GM20431 (cell line): Measurements from ENCODE around the gene C11orf68.
"Not testable (repeated sequence)": the region's sequence is repeated elsewhere in the genome, so short reads cannot be mapped to it uniquely, and the experiment has no call there.

Source experiments
- in situ Hi-C: fragments of 300-500 bp; cut with MseI, MboI; formaldehyde crosslinking; loops from one replicate; pipeline ENCODE4 v1.15.0; 2020; ENCODE audit warnings: low sequenced_read_pairs; ENCODE audit not compliant: unreplicated experiment

Gene C11orf68

GRCh38 chr11:65892661-65893317, 26.1 kb downstream of the C11orf68 start:
- in situ Hi-C loops = no loop called here

DNA sequence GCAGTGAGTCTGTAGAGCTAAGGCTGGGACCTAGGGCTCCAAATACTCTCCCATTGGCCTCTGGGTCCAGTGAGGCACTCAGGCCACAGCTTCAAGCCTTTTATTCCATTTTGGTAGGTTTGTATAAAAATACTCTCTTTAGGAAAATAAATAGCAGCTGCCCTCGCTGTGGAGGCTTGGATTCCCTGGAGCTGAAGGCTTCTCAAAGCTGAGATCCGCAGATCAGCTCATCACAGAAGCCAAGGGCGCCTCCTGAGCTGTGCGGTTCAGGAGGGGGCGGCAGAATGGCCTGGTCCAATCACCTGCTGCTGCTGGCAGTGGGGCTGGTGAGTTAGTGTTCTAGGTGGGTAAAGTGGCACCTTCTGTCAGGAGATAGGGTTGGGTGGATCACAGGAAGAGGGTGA, 26.7 kb downstream of the C11orf68 start:
- in situ Hi-C loops = not testable (repeated sequence)

GRCh38 chr11:65891219-65892136, 27.4 kb downstream of the C11orf68 start:
- in situ Hi-C loops = no loop called here

DNA sequence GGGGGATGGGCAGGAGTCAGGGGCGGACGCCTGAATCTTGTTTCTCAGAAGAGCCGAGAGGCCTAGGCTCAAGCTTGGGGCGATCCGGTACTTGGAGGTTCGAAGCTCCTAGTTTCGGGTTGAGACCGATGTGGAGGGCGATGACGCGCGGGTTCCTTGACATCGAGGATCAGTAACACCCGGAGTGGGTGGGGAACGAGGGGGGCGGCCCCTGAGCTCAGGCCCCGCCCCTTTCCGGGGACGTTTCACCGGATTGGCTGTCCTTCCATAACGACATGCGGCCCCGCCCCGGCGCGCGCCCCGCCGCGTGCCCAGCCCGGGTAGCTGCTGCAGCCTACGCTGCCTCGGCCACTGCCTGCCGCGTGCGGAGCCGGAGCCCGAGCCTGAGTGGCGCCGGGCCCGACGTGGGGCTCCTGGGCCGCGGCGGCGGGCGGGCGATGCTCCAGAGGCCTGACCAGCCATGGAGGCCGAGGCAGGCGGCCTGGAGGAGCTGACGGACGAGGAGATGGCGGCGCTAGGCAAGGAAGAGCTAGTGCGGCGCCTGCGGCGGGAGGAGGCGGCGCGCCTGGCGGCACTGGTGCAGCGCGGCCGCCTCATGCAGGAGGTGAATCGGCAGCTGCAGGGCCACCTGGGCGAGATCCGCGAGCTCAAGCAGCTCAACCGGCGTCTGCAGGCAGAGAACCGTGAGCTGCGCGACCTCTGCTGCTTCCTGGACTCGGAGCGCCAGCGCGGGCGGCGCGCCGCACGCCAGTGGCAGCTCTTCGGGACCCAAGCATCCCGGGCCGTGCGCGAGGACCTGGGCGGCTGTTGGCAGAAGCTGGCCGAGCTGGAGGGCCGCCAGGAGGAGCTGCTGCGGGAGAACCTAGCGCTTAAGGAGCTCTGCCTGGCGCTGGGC, 28.3 kb downstream of the C11orf68 start, which contains the start of gene CCDC85B:
Gene CCDC85B (plus strand): TSS at position 350 of the 895 bp plus-strand sequence. CDS start 111 bp downstream, at position 461.
- in situ Hi-C loops = no loop called here

- in situ Hi-C loops = no loop called here
These were observed 30.6 kb downstream of the C11orf68 start, which contains the start of gene FIBP for GRCh38 chr11:65888163-65888814. Gene FIBP, minus strand, starts transcription at chr11:65888471. Its CDS starts 53 bp downstream, at chr11:65888418.

- in situ Hi-C loops = no loop called here
These were observed 31.1 kb downstream of the C11orf68 start for GRCh38 chr11:65887723-65888162.

DNA sequence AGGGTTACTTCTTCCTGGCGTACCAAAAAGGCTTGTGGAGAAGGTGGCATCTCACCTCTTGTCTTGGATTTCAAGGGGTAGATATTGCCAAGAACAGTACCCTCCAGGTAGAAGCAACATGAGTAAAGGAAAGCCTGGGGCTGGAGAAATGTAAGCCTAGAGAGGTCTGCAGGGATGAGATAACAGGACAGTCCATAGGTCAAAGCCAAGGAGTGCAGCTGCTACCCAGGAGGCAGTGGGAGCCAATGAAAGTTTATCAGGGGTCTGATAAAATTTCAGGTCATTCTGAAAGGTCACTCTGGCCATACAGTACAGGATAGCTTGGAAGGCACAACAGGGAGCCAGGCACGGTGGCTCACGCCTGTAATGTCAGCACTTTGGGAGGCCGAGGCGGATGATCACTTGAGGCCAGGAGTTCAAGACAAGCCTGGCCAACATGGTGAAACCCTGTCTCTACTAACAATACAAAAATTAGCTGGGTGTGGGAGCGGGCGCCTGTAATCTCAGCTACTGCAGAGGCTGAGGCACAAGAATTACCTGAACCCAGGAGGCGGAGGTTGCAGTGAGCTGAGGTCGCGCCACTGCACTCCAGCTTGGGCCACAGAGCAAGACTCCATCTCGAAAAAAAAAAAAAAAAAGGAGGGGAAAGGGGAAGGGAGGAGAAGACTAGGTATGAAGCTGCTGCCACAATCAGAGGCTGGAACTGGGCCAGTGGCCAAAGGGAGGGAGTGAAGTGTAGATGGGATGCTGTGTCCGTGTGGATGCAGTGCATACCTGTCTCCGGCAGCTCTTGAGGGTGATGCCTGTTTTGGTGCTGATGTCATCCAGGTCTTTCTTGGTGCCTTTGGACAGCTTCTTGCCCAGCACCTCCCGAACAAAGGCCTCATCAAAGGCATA, 31.8 kb downstream of the C11orf68 start:
- in situ Hi-C loops = no loop called here

GRCh38 chr11:65885808-65886536, 32.9 kb downstream of the C11orf68 start:
- in situ Hi-C loops = no loop called here

DNA sequence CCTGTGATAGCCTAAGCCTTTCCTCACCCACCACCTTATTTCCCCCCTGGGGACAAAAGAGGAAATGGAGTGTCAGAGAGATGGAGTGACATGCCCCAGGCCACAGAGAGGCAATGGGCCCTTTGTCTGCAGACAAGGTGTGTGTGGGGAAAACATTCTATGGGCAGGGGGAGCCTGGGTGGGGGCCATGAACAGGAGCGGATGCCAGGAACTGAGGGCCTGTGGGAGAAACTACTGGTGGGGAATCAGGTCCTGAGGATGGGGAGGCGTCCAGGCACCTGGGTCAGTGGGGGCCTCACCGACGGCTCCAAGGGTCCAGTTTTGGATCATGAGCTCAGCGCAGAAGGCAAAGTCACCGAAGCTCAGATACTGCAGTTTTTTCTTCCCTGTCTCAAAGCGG, 33.6 kb downstream of the C11orf68 start:
- in situ Hi-C loops = no loop called here

GRCh38 chr11:65884716-65885092, 34.2 kb downstream of the C11orf68 start:
- in situ Hi-C loops = loop anchor here (5.0 kb wide), 1 partner anchor 103 kb away; no protein-coding TSS in a partner anchor

GRCh38 chr11:65883786-65884715, 34.8 kb downstream of the C11orf68 start:
- in situ Hi-C loops = loop anchor here (5.0 kb wide), 1 partner anchor 103 kb away; no protein-coding TSS in a partner anchor

DNA sequence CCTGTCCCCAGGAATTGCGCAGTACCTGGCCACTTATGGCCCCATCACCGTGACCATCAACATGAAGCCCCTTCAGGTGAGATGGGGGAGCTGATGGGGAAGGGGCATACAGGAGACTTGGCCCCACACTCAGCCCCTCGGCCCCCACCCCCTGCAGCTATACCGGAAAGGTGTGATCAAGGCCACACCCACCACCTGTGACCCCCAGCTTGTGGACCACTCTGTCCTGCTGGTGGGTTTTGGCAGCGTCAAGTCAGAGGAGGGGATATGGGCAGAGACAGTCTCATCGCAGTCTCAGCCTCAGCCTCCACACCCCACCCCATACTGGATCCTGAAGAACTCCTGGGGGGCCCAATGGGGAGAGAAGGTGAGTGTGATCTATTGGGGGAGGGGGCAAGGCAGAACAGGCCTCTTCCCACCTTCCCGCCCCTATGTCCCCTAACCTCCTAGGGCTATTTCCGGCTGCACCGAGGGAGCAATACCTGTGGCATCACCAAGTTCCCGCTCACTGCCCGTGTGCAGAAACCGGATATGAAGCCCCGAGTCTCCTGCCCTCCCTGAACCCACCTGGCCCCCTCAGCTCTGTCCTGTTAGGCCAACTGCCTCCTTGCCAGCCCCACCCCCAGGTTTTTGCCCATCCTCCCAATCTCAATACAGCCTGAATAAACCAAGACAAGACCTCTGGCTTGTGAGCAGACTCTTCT, 35.7 kb downstream of the C11orf68 start:
- in situ Hi-C loops = loop anchor here (5.0 kb wide), 1 partner anchor 104 kb away; no protein-coding TSS in a partner anchor

GRCh38 chr11:65882120-65883057, 36.5 kb downstream of the C11orf68 start:
- in situ Hi-C loops = loop anchor here (5.0 kb wide), 1 partner anchor 105 kb away; no protein-coding TSS in a partner anchor

DNA sequence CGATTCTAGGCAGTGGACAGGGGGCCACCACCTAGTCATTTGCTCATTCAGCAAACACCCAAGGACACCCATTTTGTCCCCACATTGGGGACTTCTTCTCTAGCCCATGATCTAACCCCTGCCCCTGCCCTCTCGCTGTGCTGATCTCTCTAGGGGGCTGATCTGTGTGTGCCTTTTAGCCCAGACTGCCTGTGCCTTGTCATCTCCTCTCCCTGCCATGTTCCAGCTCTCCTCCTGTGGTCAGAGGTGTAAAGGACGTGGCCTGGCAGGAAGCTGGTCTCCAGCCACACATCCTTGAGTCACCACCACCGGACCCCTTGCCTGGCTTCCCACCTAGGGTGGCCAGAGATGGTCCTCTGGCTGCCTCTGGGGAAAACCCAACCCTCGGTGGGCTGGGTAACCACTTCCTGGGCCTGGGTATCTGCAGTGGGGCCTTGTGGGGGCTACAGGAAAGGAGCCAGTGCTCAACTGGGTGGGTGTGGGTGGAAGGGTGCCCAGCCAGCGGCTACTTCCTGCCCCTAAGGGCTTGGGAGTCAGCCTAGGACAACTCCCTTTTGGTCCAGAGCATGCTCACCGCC, 37.9 kb downstream of the C11orf68 start:
- in situ Hi-C loops = loop anchor here (5.0 kb wide), 1 partner anchor 106 kb away; no protein-coding TSS in a partner anchor
